GM13977 (cell line): Measurements from ENCODE around the gene CAV3.

ENCODE experiments used
- DNase-seq: peaks from one replicate; pipeline ENCODE4 v3.0.0; 2012; ENCODE audit warnings: low spot score
- CTCF ChIP-seq: IDR thresholded peaks from 2 replicates; pipeline ENCODE4 v1.5.1; 2012; ENCODE audit warnings: mild to moderate bottlenecking, control low read depth; ENCODE audit not compliant: insufficient read depth; ENCODE audit errors: extremely low read depth, missing control alignments
- in situ Hi-C: fragments of 300-500 bp; cut with MboI; formaldehyde crosslinking; loops from one replicate; pipeline ENCODE4 v1.12.0; 2022; ENCODE audit warnings: low sequenced_read_pairs, low pct_unique_long_range_greater_than_20kb, mixed read lengths, inconsistent platforms; ENCODE audit not compliant: unreplicated experiment

The CAV3 gene

DNA sequence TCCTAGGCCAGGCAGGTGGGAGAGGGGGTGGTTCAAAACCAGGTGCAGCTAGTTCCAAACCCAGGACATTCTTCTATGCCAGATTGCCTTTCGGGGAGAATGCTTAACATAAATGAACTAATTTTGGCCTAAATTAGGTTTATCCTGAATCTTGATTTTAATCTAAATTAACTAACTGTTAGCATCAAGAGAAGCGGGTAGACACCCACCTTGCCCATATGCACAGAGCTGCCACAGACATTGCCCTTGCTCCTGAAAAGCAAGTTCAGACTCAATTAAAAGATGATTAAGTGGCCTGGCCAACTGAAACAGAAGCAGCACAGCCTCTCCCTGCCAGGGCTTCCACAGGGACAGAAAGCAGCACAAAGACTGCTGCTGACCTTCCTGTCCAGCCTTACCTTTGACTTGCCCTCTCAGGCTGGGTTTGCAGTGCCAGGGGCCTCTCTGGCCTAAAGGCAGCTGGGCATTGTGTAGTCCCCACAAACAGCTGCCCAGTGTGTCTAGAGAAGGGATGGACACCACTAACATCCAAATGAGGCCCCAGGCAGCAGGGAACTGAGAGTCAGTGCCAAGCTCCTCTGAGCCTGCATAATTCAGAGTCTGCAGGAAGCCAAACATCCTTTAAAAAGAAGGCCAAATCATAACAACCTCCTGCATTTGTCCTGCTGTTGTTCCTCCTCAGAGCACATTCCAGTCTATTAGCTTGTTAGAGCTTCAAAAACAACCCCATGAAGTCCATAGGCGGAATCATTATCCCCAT, 51.3 kb downstream of the CAV3 start:
- in situ Hi-C loops: no loop called here
- TF ChIP-seq CTCF: no peak
- no peak for DNase-seq

GRCh38 chr3:8790529-8790928, 56.9 kb downstream of the CAV3 start:
- no peak for DNase-seq
- in situ Hi-C loops: no loop called here
- no peak for TF ChIP-seq CTCF

GRCh38 chr3:8793242-8793641, 59.6 kb downstream of the CAV3 start:
- in situ Hi-C loops: no loop called here
- no peak for DNase-seq
- TF ChIP-seq CTCF: no peak

GRCh38 chr3:8794247-8794646, 60.6 kb downstream of the CAV3 start:
- DNase-seq: no peak
- in situ Hi-C loops: no loop called here
- TF ChIP-seq CTCF: no peak
